CD14-positive monocyte (primary cell): ENCODE results near the gene CWC27. TPM values are rescaled to one million over a fixed set of nuclear protein-coding genes. Genes with fewer than 3 reads are reported as not detected.

Experiments used
- DNase-seq, 3 donors: peaks; one replicate each; pipeline ENCODE4 v3.0.0-alpha.2; 2011 to 2022
- H2AFZ ChIP-seq: 2 replicates; pipeline ENCODE4 v1.6.0; 2012; ENCODE audit warnings: mild to moderate bottlenecking, low read depth, low read length, inconsistent platforms; ENCODE audit not compliant: insufficient read depth, poor library complexity, severe bottlenecking
- H3K27ac ChIP-seq, 2 donors: 1 replicate in 1 of 2; 2 replicates in 1 of 2; pipeline ENCODE4 v1.5.1; 2012 to 2013; ENCODE audit warnings: low read length in 2 of 2, control low read depth in 1 of 2, inconsistent platforms in 1 of 2, low read depth in 1 of 2, mild to moderate bottlenecking in 1 of 2
- H3K27me3 ChIP-seq, 2 donors: one replicate each; pipeline versions ENCODE4 v1.6.0 to v1.6.1; 2011 to 2013; ENCODE audit warnings: low read length in 2 of 2; ENCODE audit not compliant: control insufficient read depth in 2 of 2, insufficient read depth in 2 of 2
- H3K36me3 ChIP-seq, 2 donors: replicated peaks in 1 of 2; 1 replicate in 1 of 2; 2 replicates in 1 of 2; pipeline versions ENCODE4 v1.5.1 to v1.6.1; 2012 to 2013; ENCODE audit warnings: low read length in 2 of 2, control low read depth in 1 of 2, inconsistent platforms in 1 of 2, mild to moderate bottlenecking in 1 of 2; ENCODE audit not compliant: insufficient read depth in 2 of 2, control insufficient read depth in 1 of 2
- H3K4me1 ChIP-seq, 2 donors: 1 replicate in 1 of 2; 2 replicates in 1 of 2; pipeline versions ENCODE4 v1.5.1 to v1.6.1; 2012 to 2013; ENCODE audit warnings: low read length in 2 of 2, control low read depth in 1 of 2, inconsistent platforms in 1 of 2, mild to moderate bottlenecking in 1 of 2, moderate library complexity in 1 of 2; ENCODE audit not compliant: insufficient read depth in 2 of 2, control insufficient read depth in 1 of 2
- H3K4me2 ChIP-seq: replicated peaks from 2 replicates; pipeline ENCODE3; 2012; ENCODE audit warnings: low read length, moderate library complexity, mild to moderate bottlenecking; ENCODE audit not compliant: poor library complexity, severe bottlenecking; ENCODE audit errors: extremely low read depth
- H3K4me3 ChIP-seq, 3 experiments: fragments of 200-600 bp in 1 of 3; sonication (generic) in 1 of 3; replicated peaks in 1 of 3; 1 replicate in 2 of 3; 2 replicates in 1 of 3; pipeline ENCODE4 v1.5.1; 2011 to 2013; ENCODE audit warnings: low read length in 3 of 3, mild to moderate bottlenecking in 3 of 3, control low read depth in 2 of 3, low read depth in 2 of 3, inconsistent platforms in 1 of 3, moderate library complexity in 1 of 3
- H3K79me2 ChIP-seq: 2 replicates; pipeline ENCODE4 v1.6.0; 2012; ENCODE audit warnings: mild to moderate bottlenecking, control low read depth, inconsistent platforms, low read length, moderate library complexity; ENCODE audit not compliant: insufficient read depth
- H3K9ac ChIP-seq: 2 replicates; pipeline ENCODE4 v1.6.0; 2017; ENCODE audit warnings: low read length, mild to moderate bottlenecking; ENCODE audit not compliant: insufficient read depth, poor library complexity, severe bottlenecking
- H3K9me3 ChIP-seq, 2 donors: replicated peaks in 1 of 2; 1 replicate in 1 of 2; 2 replicates in 1 of 2; pipeline versions ENCODE4 v1.5.1 to v1.6.1; 2012 to 2013; ENCODE audit warnings: low read length in 2 of 2, control low read depth in 1 of 2; ENCODE audit not compliant: control insufficient read depth in 1 of 2, insufficient read depth in 1 of 2
- H4K20me1 ChIP-seq: 2 replicates; pipeline ENCODE4 v1.6.0; 2012; ENCODE audit warnings: mild to moderate bottlenecking, low read length, control low read depth, moderate library complexity; ENCODE audit not compliant: insufficient read depth
- H3K27ac Mint-ChIP-seq, 7 donors: one replicate each; pipeline ENCODE4 v1.8.0; 2020; ENCODE audit warnings: mild to moderate bottlenecking in 7 of 7, mixed read lengths in 7 of 7, moderate library complexity in 6 of 7, inconsistent platforms in 2 of 7
- H3K27me3 Mint-ChIP-seq, 3 donors: one replicate each; pipeline ENCODE4 v1.8.0; 2021 to 2022; ENCODE audit warnings: low read depth in 3 of 3, mild to moderate bottlenecking in 3 of 3, mixed read lengths in 3 of 3, moderate library complexity in 3 of 3, inconsistent platforms in 1 of 3
- H3K36me3 Mint-ChIP-seq, 2 donors: one replicate each; pipeline ENCODE4 v1.8.0; 2020; ENCODE audit warnings: mixed read lengths in 2 of 2, inconsistent platforms in 1 of 2, mild to moderate bottlenecking in 1 of 2
- H3K4me1 Mint-ChIP-seq: one replicate; pipeline ENCODE4 v1.8.0; 2020; ENCODE audit warnings: mild to moderate bottlenecking, mixed read lengths
- H3K4me3 Mint-ChIP-seq, 2 donors: one replicate each; pipeline ENCODE4 v1.8.0; 2020; ENCODE audit warnings: mild to moderate bottlenecking in 2 of 2, mixed read lengths in 2 of 2, moderate library complexity in 1 of 2
- H3K9me3 Mint-ChIP-seq, 7 donors: one replicate each; pipeline ENCODE4 v1.8.0; 2020 to 2022; ENCODE audit warnings: mixed read lengths in 7 of 7, mild to moderate bottlenecking in 6 of 7, moderate library complexity in 6 of 7, inconsistent platforms in 2 of 7
- CTCF ChIP-seq: fragments of 200-600 bp; IDR thresholded peaks from one replicate; pipeline ENCODE4 v1.8.0; 2022; ENCODE audit warnings: antibody characterized with exemption, mild to moderate bottlenecking
- WGBS: methylation state at CpG from one replicate; pipeline ENCODE4 v1.1.5; 2013; ENCODE audit warnings: missing lambda C conversion rate; ENCODE audit not compliant: insufficient coverage; 5-methylcytosine and 5-hydroxymethylcytosine counted together
- intact Hi-C, 2 donors: fragments of 100-400 bp; cut with micrococcal nuclease; formaldehyde crosslinking; loops; one replicate each; pipeline versions ENCODE4 v1.15.0 to v1.15.1; 2023
- polyA plus RNA-seq, 3 donors: library from polyadenylated mRNA; depleted of rRNA in 1 of 3; unstranded in 2 of 3; stranded (reverse) in 1 of 3; fragments of 300-500 nt in 2 of 3; fragments of >200 nt in 1 of 3; fragmentation: Illumina TruSeq in 2 of 3; gene quantifications; 1 replicate in 2 of 3; 2 replicates in 1 of 3; pipeline ENCODE4 v1.2.3, GENCODE V29; 2012 to 2021

CWC27 gene
- polyA plus RNA-seq, 3 donors = 6.6 to 18.9 (median 14.5) TPM

DNA sequence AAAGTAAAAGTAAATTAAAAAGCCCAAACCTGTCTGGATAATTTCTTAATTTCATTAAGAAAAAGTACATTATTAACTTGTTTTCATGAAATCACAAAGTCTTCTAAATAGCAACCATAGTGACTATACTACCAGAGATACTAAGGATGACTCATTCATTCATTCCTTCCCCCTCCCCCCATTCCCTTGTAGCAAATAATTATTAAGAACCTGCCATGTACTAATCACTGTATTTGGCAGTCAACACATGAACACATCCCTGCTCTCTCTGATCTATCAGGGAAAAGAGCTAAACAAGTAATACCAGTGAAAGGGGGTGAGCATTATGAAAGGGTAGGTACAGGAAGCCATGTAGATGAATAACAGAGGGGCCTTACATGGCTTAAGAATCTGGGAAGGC is 203.9 kb downstream of the CWC27 start:
- Histone ChIP-seq H3K79me2 (no peaks in the 10 kb centered on the region), H4K20me1 (no peaks in the 10 kb centered on the region), H2AFZ (no peak overlapping the region), H3K4me3 (no peak overlapping the region), H3K4me2 (no peak overlapping the region), H3K9me3 (no peaks in the 10 kb centered on the region), H3K27me3 (no peaks in the 10 kb centered on the region), H3K9ac (no peak overlapping the region), H3K4me1 (no peaks in the 10 kb centered on the region), H3K27ac (no peak overlapping the region), H3K36me3 (peaks cover 7 to 29% of the 10 kb centered on the region in 2 donors)
- Mint-ChIP-seq H3K27ac (peak overlapping the region in 1 of 7 donors; percentile 26), H3K4me3 (no peak overlapping the region), H3K9me3 (peaks cover 0 to 9% (median 8%) of the 10 kb centered on the region in 7 donors), H3K36me3 (peaks cover 32% of the 10 kb centered on the region in 2 donors), H3K27me3 (peaks cover 0 to 2% (median 0%) of the 10 kb centered on the region in 3 donors), H3K4me1 (no peaks in the 10 kb centered on the region)
- no peak for DNase-seq
- intact Hi-C loops = no loop called here
- no peak for TF ChIP-seq CTCF

DNA sequence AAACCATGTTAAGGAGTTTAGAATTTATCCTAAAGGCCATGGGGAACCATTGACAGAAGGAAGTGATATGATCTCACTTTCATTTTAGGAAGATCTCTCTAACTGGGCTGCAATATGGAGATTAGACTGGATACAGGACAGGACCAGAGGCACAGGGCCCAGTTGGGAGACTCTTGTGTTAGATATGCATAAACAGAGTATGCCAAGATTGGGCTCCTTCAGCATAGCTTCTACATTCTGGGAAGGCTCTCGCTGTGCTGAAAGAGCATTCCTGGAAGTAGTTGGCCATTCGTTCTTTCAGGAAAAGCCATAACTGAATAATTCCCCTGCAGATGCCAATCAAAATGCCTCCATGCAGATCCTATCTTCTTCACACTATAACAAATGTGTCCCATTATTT is 204.5 kb downstream of the CWC27 start:
- intact Hi-C loops = no loop called here
- Histone ChIP-seq H3K9me3 (no peaks in the 10 kb centered on the region), H2AFZ (no peak overlapping the region), H3K36me3 (peaks cover 10 to 35% of the 10 kb centered on the region in 2 donors), H4K20me1 (no peaks in the 10 kb centered on the region), H3K27me3 (no peaks in the 10 kb centered on the region), H3K9ac (no peak overlapping the region), H3K79me2 (no peaks in the 10 kb centered on the region), H3K4me2 (no peak overlapping the region), H3K27ac (no peak overlapping the region), H3K4me1 (no peaks in the 10 kb centered on the region), H3K4me3 (no peak overlapping the region)
- 94% methylated on average over 2 of the region's 2 CpGs for WGBS
- TF ChIP-seq CTCF = no peak
- no peak overlapping the region for H3K4me3 Mint-ChIP-seq
- no peak for DNase-seq
- peaks cover 0 to 9% (median 8%) of the 10 kb centered on the region in 7 donors for H3K9me3 Mint-ChIP-seq
- no peak overlapping the region for H3K27ac Mint-ChIP-seq
- peaks cover 0 to 2% (median 0%) of the 10 kb centered on the region in 3 donors for H3K27me3 Mint-ChIP-seq
- no peaks in the 10 kb centered on the region for H3K4me1 Mint-ChIP-seq
- H3K36me3 Mint-ChIP-seq = peaks cover 37 to 38% of the 10 kb centered on the region in 2 donors
